Omental fat pad (tissue), 4 donors: ENCODE results near the gene RP9. TPM values are rescaled to one million over a fixed set of nuclear protein-coding genes. Genes with fewer than 3 reads are reported as not detected.

ENCODE experiments used
- ATAC-seq: fragments of 150-250 bp; one replicate; pipeline ENCODE4 v1.9.1; 2016; ENCODE audit warnings: mild to moderate bottlenecking, moderate library complexity; ENCODE audit not compliant: low FRiP score
- DNase-seq: peaks from one replicate; pipeline ENCODE4 v3.0.0-alpha.2; 2019; ENCODE audit warnings: low spot score
- total RNA-seq, 4 donors: library from RNA; depleted of rRNA; stranded (reverse); fragments of >200 nt; gene quantifications; one replicate each; pipeline ENCODE4 v1.1.0, GENCODE V29; 2016
- TF ChIP-seq, protein P1 (sequence below), 3 donors: fragments of 450-650 bp; IDR thresholded peaks; one replicate each; pipeline ENCODE4 v1.5.1; 2016 to 2017; ENCODE audit warnings: antibody characterized with exemption in 3 of 3, mild to moderate bottlenecking in 3 of 3, moderate library complexity in 2 of 3

The RP9 gene
- 10 to 100 TPM in 2 of 4 donors, 1 to 10 TPM in 2; 6.8 to 17.7 (median 9.9) TPM for total RNA-seq

- TF ChIP-seq, protein P1, sequence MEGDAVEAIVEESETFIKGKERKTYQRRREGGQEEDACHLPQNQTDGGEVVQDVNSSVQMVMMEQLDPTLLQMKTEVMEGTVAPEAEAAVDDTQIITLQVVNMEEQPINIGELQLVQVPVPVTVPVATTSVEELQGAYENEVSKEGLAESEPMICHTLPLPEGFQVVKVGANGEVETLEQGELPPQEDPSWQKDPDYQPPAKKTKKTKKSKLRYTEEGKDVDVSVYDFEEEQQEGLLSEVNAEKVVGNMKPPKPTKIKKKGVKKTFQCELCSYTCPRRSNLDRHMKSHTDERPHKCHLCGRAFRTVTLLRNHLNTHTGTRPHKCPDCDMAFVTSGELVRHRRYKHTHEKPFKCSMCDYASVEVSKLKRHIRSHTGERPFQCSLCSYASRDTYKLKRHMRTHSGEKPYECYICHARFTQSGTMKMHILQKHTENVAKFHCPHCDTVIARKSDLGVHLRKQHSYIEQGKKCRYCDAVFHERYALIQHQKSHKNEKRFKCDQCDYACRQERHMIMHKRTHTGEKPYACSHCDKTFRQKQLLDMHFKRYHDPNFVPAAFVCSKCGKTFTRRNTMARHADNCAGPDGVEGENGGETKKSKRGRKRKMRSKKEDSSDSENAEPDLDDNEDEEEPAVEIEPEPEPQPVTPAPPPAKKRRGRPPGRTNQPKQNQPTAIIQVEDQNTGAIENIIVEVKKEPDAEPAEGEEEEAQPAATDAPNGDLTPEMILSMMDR (IDR thresholded peaks at IDR 0.05): no peak
- DNase-seq: no peak
Observed at GRCh38 chr7:33109005-33109757, at the start of gene RP9. TSS of gene RP9 (minus strand) at chr7:33109404. CDS start at chr7:33109372, 32 bp downstream.

DNA sequence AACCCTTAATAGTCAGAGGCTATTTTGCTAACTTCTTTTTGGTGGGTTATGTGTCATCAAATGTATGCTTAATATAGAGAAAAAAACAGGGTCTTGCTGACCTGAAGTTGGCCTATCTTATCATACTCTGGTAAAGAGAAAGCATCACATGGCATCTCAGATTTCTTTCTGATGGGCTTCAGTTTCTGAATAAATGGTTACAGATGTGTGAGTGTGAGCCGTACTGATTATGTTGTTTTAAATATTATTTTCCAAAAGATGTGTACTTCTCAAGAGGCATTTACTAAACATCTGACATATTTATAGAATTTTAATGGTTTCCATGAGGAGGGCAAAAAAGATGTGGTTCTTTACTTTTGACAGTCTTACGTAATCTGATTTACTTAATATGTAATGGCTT, 48.6 kb upstream of the RP9 start:
- ATAC-seq (no peak), DNase-seq (no peak)
- TF ChIP-seq, protein P1 (IDR thresholded peaks at IDR 0.05): no peak

More at GRCh38 chr7:33109005-33109757, at the start of gene RP9:
- ATAC-seq: peak; percentile 91

DNA sequence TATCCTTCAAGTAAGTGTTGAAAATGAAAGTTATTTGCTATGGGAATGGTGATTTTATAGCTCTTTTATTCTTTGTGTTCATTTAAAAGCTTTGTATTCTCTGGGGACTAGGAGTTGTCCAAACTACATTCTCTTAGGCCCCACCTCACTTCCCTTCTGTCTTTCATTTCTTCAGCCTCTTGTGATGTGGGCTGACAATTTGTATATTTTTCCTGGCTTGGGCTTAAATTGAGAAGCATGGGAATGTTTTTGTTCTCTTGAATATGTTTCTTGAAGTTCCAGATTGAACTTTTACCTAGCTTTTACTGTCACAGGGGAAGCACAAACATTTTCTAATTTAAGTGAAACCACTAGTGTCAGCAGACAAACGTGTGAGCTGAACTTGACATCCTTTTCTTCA, 48.1 kb upstream of the RP9 start:
- TF ChIP-seq, protein P1 (IDR thresholded peaks at IDR 0.05): no peak
- ATAC-seq: no peak
- DNase-seq: no peak

GRCh38 chr7:33156441-33156840, 47.2 kb upstream of the RP9 start:
- DNase-seq (no peak), ATAC-seq (no peak)
- TF ChIP-seq, protein P1 (IDR thresholded peaks at IDR 0.05): no peak

- TF ChIP-seq, protein P1 (IDR thresholded peaks at IDR 0.05): no peak
- ATAC-seq (no peak), DNase-seq (no peak)
Observed at GRCh38 chr7:33155811-33156210, 46.6 kb upstream of the RP9 start.

GRCh38 chr7:33152087-33152486, 42.9 kb upstream of the RP9 start:
- TF ChIP-seq, protein P1 (IDR thresholded peaks at IDR 0.05): no peak
- ATAC-seq (no peak), DNase-seq (no peak)

- TF ChIP-seq, protein P1 (IDR thresholded peaks at IDR 0.05): no peak
- ATAC-seq (no peak), DNase-seq (no peak)
Observed at GRCh38 chr7:33145156-33145555, 36.0 kb upstream of the RP9 start.
